Activated naive CD8-positive, alpha-beta T cell treated with anti-CD3 and anti-CD28 coated beads, Interleukin-2, amount 10 ng/mL, durations not matched to agents 7 days and 5 days (primary cell): ENCODE data around the gene PEX7. TPM values are rescaled to one million over a fixed set of nuclear protein-coding genes. Genes with fewer than 3 reads are reported as not detected.

ENCODE experiments used
- ATAC-seq: fragments of 150-1000 bp; cut with Tn5 transposase; one replicate; pipeline ENCODE4 v1.10.0; 2021; ENCODE audit warnings: low read depth, moderate library complexity
- POLR2A ChIA-PET: fragments of 350-600 bp; sonication (Branson Sonifier 250); formaldehyde crosslinking; loops from one replicate; lab custom pipeline; 2021; ENCODE audit warnings: antibody characterized with exemption; lab: Charles Lee
- DNase-seq: peaks from one replicate; pipeline ENCODE4 v3.0.0; 2021
- H3K27ac Mint-ChIP-seq: one replicate; pipeline ENCODE4 v1.8.0; 2022; ENCODE audit warnings: mild to moderate bottlenecking, mixed read lengths
- H3K27me3 Mint-ChIP-seq: one replicate; pipeline ENCODE4 v1.8.0; 2022; ENCODE audit warnings: mild to moderate bottlenecking, moderate library complexity, mixed read lengths
- H3K36me3 Mint-ChIP-seq: one replicate; pipeline ENCODE4 v1.8.0; 2021; ENCODE audit warnings: mild to moderate bottlenecking, mixed read lengths
- H3K4me1 Mint-ChIP-seq: one replicate; pipeline ENCODE4 v1.8.0; 2021; ENCODE audit warnings: mixed read lengths
- H3K4me3 Mint-ChIP-seq: one replicate; pipeline ENCODE4 v1.8.0; 2022; ENCODE audit warnings: mild to moderate bottlenecking, moderate library complexity, mixed read lengths
- H3K9me3 Mint-ChIP-seq: one replicate; pipeline ENCODE4 v1.8.0; 2021; ENCODE audit warnings: mixed read lengths
- total RNA-seq, 2 experiments: library from RNA; stranded (reverse); gene quantifications; one replicate each; pipeline ENCODE4 v1.2.3, GENCODE V29; 2021

The PEX7 gene, protein sequence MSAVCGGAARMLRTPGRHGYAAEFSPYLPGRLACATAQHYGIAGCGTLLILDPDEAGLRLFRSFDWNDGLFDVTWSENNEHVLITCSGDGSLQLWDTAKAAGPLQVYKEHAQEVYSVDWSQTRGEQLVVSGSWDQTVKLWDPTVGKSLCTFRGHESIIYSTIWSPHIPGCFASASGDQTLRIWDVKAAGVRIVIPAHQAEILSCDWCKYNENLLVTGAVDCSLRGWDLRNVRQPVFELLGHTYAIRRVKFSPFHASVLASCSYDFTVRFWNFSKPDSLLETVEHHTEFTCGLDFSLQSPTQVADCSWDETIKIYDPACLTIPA
- 1 to 10 TPM; 3.0 to 3.7 TPM for total RNA-seq

DNA sequence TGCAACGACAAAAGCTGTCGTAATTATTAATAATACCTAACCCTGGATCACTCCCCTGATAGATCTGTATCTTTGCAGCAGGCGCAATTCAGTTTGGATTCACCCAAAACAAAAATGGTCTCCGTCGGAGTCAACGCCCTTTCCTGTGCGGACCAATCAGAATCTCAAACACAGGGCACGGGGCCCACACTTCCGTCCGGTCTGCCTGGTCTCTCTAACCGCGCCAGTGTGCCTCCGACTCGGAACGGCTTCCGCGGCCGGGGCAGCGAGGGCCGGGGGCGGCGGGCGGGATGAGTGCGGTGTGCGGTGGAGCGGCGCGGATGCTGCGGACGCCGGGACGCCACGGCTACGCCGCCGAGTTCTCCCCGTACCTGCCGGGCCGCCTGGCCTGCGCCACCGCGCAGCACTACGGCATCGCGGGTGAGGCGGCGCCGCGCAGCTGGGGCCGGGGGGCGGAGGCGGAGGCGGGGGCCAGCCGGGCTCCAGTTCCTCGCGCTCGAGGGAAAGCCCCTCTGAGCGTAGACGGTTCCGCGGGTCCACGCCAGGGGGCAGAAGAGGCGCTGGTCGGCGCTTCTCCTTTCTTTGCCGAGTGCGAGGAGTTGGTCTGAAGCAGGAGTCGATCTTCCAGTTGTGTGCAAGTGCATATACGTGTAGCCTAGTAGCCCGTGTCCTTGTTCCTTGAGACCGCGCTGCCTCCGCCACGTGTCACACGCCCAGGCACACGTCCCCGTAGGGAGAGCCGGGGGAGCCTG lies at the start of gene PEX7:
Gene PEX7, plus strand, starts transcription at position 217 of the 752 bp plus-strand sequence. Its CDS starts 74 bp downstream, at position 291.
- H3K9me3 Mint-ChIP-seq, result no peaks in the 10 kb centered on the region
- H3K27me3 Mint-ChIP-seq, result peaks cover 2% of the 10 kb centered on the region
- peak within 1 kb of the TSS; percentile 89 for H3K4me3 Mint-ChIP-seq
- ATAC-seq (peak; percentile 96), DNase-seq (peak; percentile 90)
- peaks cover 9% of the 10 kb centered on the region for H3K4me1 Mint-ChIP-seq
- POLR2A ChIA-PET, result interaction anchor here (1.3 to 2.3 kb wide), 2 partner anchors 30 to 533 kb away, joined by 7 to 12 read pairs; partner anchors contain the start of genes BCLAF1 and MAP3K5
- H3K36me3 Mint-ChIP-seq, result peaks cover 18% of the 10 kb centered on the region
- peak within 1 kb of the TSS; percentile 92 for H3K27ac Mint-ChIP-seq

DNA sequence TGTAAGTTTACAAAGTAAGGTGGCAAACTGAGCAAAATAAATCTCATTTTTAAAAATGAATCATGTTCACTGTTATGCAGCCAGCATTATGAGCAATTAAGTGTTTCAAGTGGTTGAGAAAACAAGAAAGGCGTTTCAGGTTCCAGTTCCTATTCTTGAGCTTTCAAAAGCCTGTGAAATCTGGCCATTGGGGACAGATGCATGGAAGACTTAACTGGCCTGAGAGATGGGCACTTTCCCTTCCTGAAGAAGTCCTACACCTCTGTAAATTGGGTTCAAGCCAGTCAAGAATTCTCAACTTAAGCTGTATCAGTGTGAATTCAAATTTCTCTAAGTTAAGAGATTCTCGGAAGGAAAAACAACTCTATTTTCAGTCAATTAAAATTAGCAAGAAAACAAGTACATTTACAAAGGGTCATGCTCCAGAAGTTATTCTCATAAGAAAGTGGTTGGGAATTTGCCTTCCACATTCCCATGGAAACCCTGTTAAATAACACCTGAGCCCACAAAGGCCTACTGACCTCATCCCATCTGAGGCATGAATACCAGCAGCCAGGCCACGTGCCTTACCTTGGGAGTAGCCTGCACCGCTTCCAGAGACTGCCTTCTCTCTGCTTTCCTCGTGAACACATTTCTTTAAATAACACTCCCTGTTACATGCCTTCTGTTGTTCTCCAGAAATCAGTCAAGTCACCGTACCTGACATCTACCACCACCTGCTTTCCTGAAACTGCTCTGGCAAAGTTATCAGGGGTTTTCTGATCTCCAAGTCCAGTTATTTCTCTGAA lies 49.5 kb upstream of the PEX7 start:
- peaks cover 21% of the 10 kb centered on the region for H3K4me1 Mint-ChIP-seq
- H3K27ac Mint-ChIP-seq, result no peak overlapping the region
- H3K36me3 Mint-ChIP-seq, result peaks cover 28% of the 10 kb centered on the region
- H3K9me3 Mint-ChIP-seq, result peaks cover 3% of the 10 kb centered on the region
- H3K4me3 Mint-ChIP-seq, result no peak overlapping the region
- DNase-seq, result no peak
- POLR2A ChIA-PET, result interaction anchor here (0.8 kb wide), 1 partner anchor 13 kb away, joined by 3 read pairs; no protein-coding TSS in a partner anchor
- no peak for ATAC-seq
- H3K27me3 Mint-ChIP-seq, result no peaks in the 10 kb centered on the region

DNA sequence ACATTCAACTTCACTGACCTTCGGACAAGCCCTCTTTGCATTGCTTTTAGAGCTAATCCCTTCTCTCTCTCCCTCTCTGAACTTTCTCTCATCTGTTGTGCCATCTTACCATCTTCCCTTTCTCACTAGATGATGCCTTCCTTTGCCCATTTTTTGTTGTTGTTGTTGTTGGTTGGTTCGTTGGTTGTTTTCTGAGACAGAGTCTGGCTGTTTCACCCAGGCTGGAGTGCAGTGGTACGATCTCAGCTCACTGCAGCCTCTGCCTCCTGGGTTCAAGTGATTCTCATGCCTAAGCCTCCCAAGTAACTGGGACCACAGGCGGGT lies 49.0 kb upstream of the PEX7 start:
- DNase-seq (no peak), ATAC-seq (no peak)
- Mint-ChIP-seq H3K36me3 (peaks cover 28% of the 10 kb centered on the region), H3K4me3 (no peak overlapping the region), H3K9me3 (peaks cover 3% of the 10 kb centered on the region), H3K4me1 (peaks cover 17% of the 10 kb centered on the region), H3K27me3 (no peaks in the 10 kb centered on the region), H3K27ac (no peak overlapping the region)
- POLR2A ChIA-PET, result interaction anchor here (0.8 kb wide), 1 partner anchor 13 kb away, joined by 3 read pairs; no protein-coding TSS in a partner anchor

DNA sequence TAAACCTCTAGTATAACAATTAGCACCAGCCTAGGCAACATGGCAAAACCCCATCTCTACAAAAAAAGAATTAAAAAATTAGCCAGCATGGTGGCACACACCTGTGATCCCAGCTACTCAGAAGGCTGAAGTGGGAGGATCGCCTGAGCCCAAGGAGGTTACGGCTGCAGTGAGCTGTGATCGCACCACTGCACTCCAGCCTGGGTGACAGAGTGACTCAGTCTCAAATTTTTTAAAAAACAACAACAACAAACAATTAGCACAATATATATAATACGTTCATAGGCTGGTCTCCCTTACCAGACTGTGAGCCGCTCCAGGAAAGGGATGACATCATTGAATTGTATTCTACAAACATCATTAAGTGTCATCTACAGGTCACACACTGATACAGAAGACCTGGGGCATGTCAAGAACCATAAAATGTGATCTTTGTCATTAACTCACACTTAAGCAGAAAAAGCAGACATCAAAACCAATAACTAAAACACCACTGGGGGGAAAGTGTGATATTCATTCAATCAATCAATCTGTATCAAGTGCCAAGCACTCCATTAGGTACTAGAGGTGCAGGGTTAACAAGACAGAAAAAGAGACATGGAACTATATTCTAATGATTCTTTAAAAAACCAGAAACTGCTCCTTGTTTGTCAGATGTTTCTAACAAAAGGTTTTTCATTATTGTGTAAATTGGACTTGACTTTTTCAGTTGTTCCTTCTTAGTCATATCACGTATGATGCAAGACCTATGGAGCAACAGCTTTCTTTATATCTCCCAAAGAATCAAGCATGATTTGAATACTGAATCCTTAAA lies 48.0 kb upstream of the PEX7 start:
- DNase-seq (no peak), ATAC-seq (no peak)
- POLR2A ChIA-PET, result no interaction called here
- Mint-ChIP-seq H3K4me3 (no peak overlapping the region), H3K9me3 (no peaks in the 10 kb centered on the region), H3K4me1 (peaks cover 13% of the 10 kb centered on the region), H3K27ac (no peak overlapping the region), H3K36me3 (peaks cover 22% of the 10 kb centered on the region), H3K27me3 (no peaks in the 10 kb centered on the region)

DNA sequence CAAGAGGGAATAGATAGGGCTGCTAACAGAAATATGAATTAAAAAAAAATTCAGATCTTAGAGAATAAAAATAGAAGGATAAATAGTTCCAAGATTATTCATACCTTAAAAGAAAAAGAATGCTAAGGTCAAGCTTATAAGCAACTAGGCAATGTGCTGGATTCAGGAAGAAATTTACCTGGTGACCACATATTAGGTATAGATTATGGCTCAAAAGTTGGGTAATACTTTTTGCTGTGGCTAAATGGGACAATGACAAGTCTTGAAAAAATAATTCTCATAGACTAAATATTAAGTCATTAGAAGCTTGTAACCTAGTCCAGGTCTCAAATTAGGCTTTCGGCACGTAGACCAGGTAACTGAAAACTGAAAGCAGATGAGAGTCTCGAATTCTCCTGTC lies 47.3 kb upstream of the PEX7 start:
- peaks cover 13% of the 10 kb centered on the region for H3K4me1 Mint-ChIP-seq
- peaks cover 22% of the 10 kb centered on the region for H3K36me3 Mint-ChIP-seq
- POLR2A ChIA-PET, result no interaction called here
- H3K27me3 Mint-ChIP-seq, result no peaks in the 10 kb centered on the region
- H3K27ac Mint-ChIP-seq, result no peak overlapping the region
- no peak for ATAC-seq
- DNase-seq, result no peak
- H3K4me3 Mint-ChIP-seq, result no peak overlapping the region
- H3K9me3 Mint-ChIP-seq, result no peaks in the 10 kb centered on the region

DNA sequence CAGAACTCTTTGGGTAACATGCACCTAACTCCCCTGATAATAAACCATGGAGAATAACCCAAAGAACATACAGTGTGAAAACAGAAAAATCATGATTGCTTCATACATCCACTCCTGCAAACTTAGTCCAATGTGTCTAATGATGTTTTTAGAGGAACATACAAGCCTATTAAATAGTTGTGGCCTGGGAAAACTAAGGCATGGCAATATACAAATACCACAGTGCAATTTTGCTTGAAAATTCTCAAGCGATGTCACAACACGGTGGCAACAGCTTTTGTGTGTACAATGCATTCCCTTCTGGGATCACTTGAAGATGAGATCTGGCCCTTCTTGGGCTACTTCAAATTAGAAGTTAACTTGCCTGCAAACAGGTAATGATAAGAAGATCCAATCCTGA lies 46.8 kb upstream of the PEX7 start:
- DNase-seq (no peak), ATAC-seq (no peak)
- no peaks in the 10 kb centered on the region for H3K27me3 Mint-ChIP-seq
- POLR2A ChIA-PET, result no interaction called here
- peaks cover 13% of the 10 kb centered on the region for H3K4me1 Mint-ChIP-seq
- H3K27ac Mint-ChIP-seq, result no peak overlapping the region
- no peaks in the 10 kb centered on the region for H3K9me3 Mint-ChIP-seq
- no peak overlapping the region for H3K4me3 Mint-ChIP-seq
- H3K36me3 Mint-ChIP-seq, result peaks cover 22% of the 10 kb centered on the region

DNA sequence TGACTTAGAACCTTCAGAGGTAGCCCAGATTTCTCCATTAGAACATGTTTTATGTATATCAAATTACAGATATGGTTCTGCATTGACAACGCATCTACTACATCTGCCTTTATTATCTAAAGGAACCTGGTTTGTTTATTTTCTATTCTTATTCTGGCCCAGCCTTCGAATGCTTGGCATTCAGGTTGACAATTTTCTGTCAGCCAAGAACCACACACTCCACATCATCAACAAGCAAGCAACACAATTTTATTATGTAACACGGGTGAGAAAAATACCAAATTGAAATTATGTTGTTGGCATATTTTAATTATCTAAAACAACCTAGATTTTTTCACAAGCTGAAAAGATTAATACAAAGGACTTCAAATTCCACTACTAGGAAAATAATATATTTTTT lies 44.7 kb upstream of the PEX7 start:
- no peak for ATAC-seq
- Mint-ChIP-seq H3K4me1 (peaks cover 18% of the 10 kb centered on the region), H3K4me3 (no peak overlapping the region), H3K27me3 (no peaks in the 10 kb centered on the region), H3K36me3 (peaks cover 29% of the 10 kb centered on the region), H3K27ac (no peak overlapping the region), H3K9me3 (no peaks in the 10 kb centered on the region)
- no peak for DNase-seq
- POLR2A ChIA-PET, result no interaction called here

DNA sequence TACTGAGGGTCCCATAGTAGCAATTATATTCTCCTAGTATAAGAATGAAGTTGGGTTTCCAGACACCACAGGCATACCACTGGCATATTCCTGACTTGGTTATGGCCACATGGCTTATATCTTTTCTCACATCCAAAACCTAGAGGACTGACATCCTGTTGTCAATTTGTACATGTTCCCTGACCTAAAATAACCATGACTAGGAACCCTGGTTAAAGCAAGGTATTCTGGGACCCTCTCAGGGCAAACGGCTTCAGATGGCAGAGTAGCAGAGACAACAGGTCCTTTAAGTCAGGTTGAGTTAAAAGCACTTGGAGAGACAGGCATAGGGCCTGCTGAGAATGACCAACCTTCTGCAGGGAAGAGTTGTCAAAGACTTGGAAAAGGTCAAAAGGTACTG lies 42.7 kb upstream of the PEX7 start:
- no peaks in the 10 kb centered on the region for H3K27me3 Mint-ChIP-seq
- ATAC-seq, result no peak
- no peaks in the 10 kb centered on the region for H3K9me3 Mint-ChIP-seq
- H3K4me3 Mint-ChIP-seq, result no peak overlapping the region
- peaks cover 24% of the 10 kb centered on the region for H3K36me3 Mint-ChIP-seq
- no peak for DNase-seq
- H3K4me1 Mint-ChIP-seq, result peaks cover 27% of the 10 kb centered on the region
- POLR2A ChIA-PET, result no interaction called here
- H3K27ac Mint-ChIP-seq, result no peak overlapping the region

DNA sequence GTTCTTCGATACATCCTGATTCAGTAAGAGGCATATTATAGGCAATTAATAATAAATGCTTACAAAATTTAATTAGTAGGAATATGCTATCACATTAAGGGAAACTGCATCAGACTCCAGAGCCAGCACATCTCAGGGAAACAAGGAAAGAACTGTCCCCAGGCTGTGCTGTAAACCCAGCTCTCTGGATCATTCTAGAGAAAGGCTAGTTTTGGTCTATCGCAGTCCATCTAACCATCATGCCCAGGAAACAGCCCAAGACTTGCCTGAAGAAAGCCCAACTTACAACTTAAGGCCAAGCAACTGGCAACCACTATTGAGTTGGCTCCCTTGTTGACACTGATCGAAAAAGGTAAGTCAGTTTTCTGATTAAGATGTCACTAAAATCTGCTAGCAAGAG lies 41.4 kb upstream of the PEX7 start:
- Mint-ChIP-seq H3K27ac (no peak overlapping the region), H3K27me3 (no peaks in the 10 kb centered on the region)
- ATAC-seq, result no peak

DNA sequence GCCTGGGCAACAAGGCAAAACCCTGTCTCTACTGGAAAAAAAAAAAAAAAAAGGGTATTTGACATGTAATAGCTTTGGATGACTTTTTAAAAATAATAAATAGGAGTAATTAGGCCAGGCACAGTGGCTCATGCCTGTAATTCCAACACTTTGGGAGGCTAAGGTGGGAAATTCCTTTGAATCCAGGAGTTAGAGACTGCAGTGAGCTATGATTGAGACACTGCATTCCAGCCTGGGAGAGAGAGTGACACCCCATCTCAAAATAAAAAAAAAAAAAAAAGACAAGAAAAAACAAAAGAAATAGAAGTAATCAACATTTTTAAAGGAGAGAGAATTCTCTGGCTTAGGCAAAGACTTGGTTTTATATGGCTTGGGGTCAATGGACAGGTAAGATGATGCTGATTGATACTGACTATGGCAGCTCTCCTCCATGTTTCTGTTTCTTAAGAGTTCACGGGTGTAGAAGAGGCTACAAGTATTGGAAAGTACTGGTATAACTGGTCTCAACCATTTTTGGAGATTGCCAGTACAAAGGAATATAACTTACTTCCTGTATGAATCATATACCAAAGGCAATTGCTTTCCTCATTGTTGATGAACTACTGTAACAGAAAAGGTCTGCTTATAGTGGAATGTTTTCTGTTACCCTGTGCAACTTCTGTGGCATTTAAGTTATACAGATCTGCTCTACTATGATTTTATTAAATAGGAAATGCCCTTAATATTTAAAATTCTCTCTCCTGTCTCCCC lies 40.2 kb upstream of the PEX7 start:
- no peaks in the 10 kb centered on the region for H3K9me3 Mint-ChIP-seq
- H3K4me3 Mint-ChIP-seq, result no peak overlapping the region
- peaks cover 41% of the 10 kb centered on the region for H3K4me1 Mint-ChIP-seq
- peaks cover 25% of the 10 kb centered on the region for H3K36me3 Mint-ChIP-seq
- H3K27me3 Mint-ChIP-seq, result no peaks in the 10 kb centered on the region
- H3K27ac Mint-ChIP-seq, result no peak overlapping the region
- DNase-seq (no peak), ATAC-seq (peak; percentile 17)
- POLR2A ChIA-PET, result interaction anchor here (1.3 kb wide), 1 partner anchor 18 kb away, joined by 4 read pairs; no protein-coding TSS in a partner anchor

More for the DNA sequence above, 41.4 kb upstream of the PEX7 start:
- no peak overlapping the region for H3K4me3 Mint-ChIP-seq
- POLR2A ChIA-PET, result no interaction called here
- H3K9me3 Mint-ChIP-seq, result no peaks in the 10 kb centered on the region
- peaks cover 35% of the 10 kb centered on the region for H3K4me1 Mint-ChIP-seq
- peaks cover 27% of the 10 kb centered on the region for H3K36me3 Mint-ChIP-seq
- DNase-seq, result no peak

DNA sequence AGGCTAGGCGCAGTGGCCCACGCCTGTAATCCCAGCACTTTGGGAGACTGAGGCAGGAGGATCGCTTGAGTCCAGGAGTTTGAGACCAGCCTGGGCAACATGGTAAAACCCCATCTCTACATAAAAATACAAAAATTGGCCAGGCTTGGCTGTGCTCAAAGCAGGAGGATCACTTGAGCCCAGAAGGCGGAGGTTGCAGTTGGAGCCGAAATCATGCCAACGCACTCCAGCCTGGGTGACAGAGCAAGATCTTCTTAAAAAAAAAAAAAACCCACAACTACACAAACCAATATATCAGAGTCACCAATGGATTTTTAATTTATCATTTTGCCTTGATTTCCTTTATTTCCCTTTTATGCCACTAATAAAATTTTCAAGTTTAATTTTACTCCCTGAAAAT lies 39.4 kb upstream of the PEX7 start:
- H3K27me3 Mint-ChIP-seq, result no peaks in the 10 kb centered on the region
- ATAC-seq (no peak), DNase-seq (no peak)
- H3K36me3 Mint-ChIP-seq, result peaks cover 25% of the 10 kb centered on the region
- peak overlapping the region; percentile 13 for H3K4me3 Mint-ChIP-seq
- no peaks in the 10 kb centered on the region for H3K9me3 Mint-ChIP-seq
- POLR2A ChIA-PET, result interaction anchor here (1.5 kb wide), 1 partner anchor 9 kb away, joined by 5 read pairs; the partner anchor contains the start of gene MAP3K5
- H3K4me1 Mint-ChIP-seq, result peaks cover 48% of the 10 kb centered on the region
- no peak overlapping the region for H3K27ac Mint-ChIP-seq
